Lower lobe of right lung (tissue), 2 donors: Measurements from ENCODE around the gene ZBTB11. TPM values are rescaled to one million over a fixed set of nuclear protein-coding genes. Genes with fewer than 3 reads are reported as not detected.
"Not testable (repeated sequence)": the region's sequence is repeated elsewhere in the genome, so short reads cannot be mapped to it uniquely, and the experiment has no call there.

Source experiments
- ATAC-seq, 2 donors: fragments of 200-7000 bp; cut with Tn5 transposase; one replicate each; pipeline ENCODE4 v1.9.1; 2020 to 2022; ENCODE audit warnings: mild to moderate bottlenecking in 2 of 2, moderate library complexity in 2 of 2
- DNase-seq: peaks from one replicate; pipeline ENCODE4 v3.0.0-alpha.2; 2020
- H3K27ac ChIP-seq: fragments of 200-600 bp; one replicate; pipeline ENCODE4 v1.8.0; 2022
- H3K27me3 ChIP-seq: fragments of 200-600 bp; one replicate; pipeline ENCODE4 v1.8.0; 2022; ENCODE audit warnings: low read depth
- H3K36me3 ChIP-seq: fragments of 200-600 bp; one replicate; pipeline ENCODE4 v1.8.0; 2022; ENCODE audit warnings: mild to moderate bottlenecking
- H3K4me1 ChIP-seq: fragments of 200-600 bp; one replicate; pipeline ENCODE4 v1.8.0; 2022
- H3K4me3 ChIP-seq: fragments of 200-600 bp; one replicate; pipeline ENCODE4 v1.8.0; 2022; ENCODE audit warnings: mild to moderate bottlenecking
- H3K9me3 ChIP-seq: fragments of 200-600 bp; one replicate; pipeline ENCODE4 v1.8.0; 2022
- intact Hi-C: fragments of 100-400 bp; cut with DNase I; formaldehyde crosslinking; loops from one replicate; pipeline ENCODE4 v1.11.0; 2022
- total RNA-seq: library from RNA; stranded (reverse); fragmentation: NEBNext Ultra II Directional; extraction: Animal tissue kit (Norgen Biotek cat#: 25700); gene quantifications from one replicate; pipeline ENCODE4 v1.2.1, GENCODE V29; 2021
- TF ChIP-seq, protein P1 (sequence below): fragments of 200-600 bp; IDR thresholded peaks from one replicate; pipeline ENCODE4 v1.8.0; 2022; ENCODE audit warnings: antibody characterized with exemption, mild to moderate bottlenecking
- donor health status: DM: no; HTN: yes; CAD: no; lungs with severe emphysema.

Gene ZBTB11
- total RNA-seq, 1 donor from 2014 or later, result 23.5 TPM

DNA sequence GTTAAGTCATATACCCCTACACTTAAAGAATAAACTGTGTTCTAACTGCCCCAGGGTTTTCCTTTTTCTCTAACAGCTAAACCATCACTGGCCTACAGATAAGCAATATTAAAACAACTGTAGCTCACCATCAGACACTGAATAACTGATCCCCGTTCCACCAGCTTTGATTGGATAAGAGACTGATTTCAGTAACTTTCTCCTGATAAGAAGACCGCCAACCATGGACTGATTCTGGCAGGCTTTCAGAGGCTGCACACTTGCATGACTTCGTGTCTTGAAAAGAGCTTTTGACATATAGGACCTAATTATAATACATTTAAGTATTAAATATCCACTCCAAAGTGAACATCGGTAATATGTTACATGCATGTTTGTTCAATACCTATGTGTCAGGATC lies 32.2 kb upstream of the ZBTB11 start:
- no peaks in the 10 kb centered on the region for H3K4me1 ChIP-seq
- no peak overlapping the region for H3K27ac ChIP-seq
- H3K4me3 ChIP-seq, result no peak overlapping the region
- no peak for ATAC-seq
- TF ChIP-seq, protein P1, sequence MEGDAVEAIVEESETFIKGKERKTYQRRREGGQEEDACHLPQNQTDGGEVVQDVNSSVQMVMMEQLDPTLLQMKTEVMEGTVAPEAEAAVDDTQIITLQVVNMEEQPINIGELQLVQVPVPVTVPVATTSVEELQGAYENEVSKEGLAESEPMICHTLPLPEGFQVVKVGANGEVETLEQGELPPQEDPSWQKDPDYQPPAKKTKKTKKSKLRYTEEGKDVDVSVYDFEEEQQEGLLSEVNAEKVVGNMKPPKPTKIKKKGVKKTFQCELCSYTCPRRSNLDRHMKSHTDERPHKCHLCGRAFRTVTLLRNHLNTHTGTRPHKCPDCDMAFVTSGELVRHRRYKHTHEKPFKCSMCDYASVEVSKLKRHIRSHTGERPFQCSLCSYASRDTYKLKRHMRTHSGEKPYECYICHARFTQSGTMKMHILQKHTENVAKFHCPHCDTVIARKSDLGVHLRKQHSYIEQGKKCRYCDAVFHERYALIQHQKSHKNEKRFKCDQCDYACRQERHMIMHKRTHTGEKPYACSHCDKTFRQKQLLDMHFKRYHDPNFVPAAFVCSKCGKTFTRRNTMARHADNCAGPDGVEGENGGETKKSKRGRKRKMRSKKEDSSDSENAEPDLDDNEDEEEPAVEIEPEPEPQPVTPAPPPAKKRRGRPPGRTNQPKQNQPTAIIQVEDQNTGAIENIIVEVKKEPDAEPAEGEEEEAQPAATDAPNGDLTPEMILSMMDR, result no peak
- no peaks in the 10 kb centered on the region for H3K27me3 ChIP-seq
- intact Hi-C loops, result no loop called here
- DNase-seq, result no peak
- no peaks in the 10 kb centered on the region for H3K9me3 ChIP-seq
- H3K36me3 ChIP-seq, result no peaks in the 10 kb centered on the region

DNA sequence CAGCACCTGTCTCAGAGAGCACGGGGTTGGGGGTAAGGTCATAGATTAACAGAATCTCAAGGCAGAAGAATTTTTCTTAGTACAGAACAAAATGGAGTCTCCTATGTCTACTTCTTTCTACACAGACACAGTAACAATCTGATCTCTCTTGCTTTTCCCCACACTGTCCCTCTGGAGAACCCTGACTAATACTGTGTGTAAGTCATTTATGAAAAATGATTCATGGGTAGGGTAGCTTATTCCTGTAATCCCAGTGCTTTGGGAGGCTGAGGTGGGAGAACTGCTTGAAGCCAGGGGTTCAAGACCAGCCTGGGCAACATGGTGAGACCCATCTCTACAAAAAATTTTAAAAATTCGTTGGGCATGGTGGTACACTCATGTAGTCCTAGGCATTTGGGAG lies 27.7 kb upstream of the ZBTB11 start:
- intact Hi-C loops, H3K4me3 ChIP-seq, H3K9me3 ChIP-seq, H3K4me1 ChIP-seq, H3K36me3 ChIP-seq, DNase-seq, H3K27me3 ChIP-seq: not testable (repeated sequence)
- ATAC-seq, result peak; percentile 20 to 36
- peak overlapping the region; percentile 62 for H3K27ac ChIP-seq

DNA sequence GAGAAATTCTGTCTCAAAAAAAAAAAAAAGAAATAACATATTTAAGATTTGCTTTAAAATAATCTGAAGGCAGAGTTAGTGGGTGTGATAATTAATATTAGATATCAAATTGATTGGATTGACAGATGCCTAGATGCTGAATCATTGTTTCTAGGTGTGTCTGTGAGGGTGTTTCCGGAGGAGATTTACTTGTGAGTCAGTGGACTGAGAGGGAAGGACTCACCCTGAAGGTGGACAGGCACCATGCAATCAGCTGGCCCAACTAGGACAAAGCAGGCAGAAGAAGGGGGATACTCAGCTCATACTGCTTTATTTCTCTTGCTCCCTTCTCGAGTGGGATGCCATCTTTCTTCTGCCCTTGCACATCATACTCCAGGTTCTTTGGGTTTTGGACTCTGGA lies 26.2 kb upstream of the ZBTB11 start:
- Histone ChIP-seq H3K27ac (peak overlapping the region; percentile 43), H3K4me3 (no peak overlapping the region), H3K4me1 (no peaks in the 10 kb centered on the region), H3K9me3 (no peaks in the 10 kb centered on the region), H3K36me3 (no peaks in the 10 kb centered on the region), H3K27me3 (no peaks in the 10 kb centered on the region)
- intact Hi-C loops, result no loop called here
- ATAC-seq (peak; percentile 57 to 76), DNase-seq (no peak)
- TF ChIP-seq, protein P1, result no peak

DNA sequence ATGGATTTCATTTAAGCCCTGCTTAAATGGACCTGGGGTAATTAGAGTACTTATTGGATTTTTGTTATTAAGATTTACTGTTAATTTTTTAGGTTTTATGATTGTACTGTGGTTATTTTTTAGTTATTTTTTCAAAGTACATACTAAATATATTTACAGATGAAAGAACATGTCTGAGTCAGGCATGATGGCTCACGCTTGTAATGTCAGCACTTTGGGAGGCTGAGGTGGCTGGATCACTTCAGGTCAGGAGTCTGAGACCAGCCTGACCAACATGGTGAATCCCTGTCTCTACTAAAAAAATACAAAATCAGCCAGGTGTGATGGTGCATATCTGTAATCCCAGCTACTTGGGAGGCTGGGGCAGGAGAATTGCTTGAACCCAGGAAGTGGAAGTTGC lies 25.8 kb upstream of the ZBTB11 start:
- no peak overlapping the region for H3K27ac ChIP-seq

DNA sequence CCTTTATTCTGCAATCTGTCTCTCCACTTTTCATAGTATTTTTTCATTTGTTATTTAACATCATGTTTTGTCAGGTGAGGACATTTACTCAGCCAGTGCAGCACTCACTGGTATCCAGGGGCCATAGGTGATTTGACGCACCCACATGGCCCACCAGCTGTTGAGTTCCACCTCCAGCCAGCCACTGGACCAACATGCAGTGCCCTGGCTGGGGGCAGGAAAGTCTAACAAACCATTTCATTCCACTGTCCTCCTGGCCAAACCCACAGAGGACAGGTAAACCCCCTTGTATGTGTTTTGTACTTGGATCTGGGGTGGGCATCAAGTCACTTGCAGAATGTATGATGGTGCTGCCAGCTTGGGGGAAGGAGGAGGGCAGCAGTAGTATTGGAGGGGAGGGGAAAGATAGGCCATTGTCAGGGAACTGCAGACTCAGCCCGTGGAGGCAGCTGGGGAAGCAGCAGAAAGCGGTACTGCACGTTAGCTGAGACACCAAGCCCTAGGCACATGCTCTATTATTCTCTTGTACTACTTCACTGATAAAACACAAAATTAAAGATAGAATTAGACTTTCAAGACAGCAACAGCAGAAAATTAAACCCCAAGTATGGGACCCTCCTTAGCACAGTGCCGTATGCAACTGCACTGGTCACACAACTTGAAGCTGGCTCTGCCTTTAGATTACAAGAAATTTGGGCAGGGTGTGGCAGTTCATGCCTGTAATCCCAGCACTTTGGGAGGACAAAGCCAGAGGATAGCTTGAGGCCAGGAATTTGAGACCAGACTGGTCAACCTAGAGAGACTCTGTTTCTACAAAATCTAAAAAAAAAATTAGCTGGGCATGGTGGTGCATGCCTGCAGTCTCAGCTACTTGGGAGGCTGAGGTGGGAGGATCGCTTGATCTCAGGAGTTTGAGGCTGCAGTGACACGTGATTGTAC lies 25.0 kb upstream of the ZBTB11 start:
- ATAC-seq, result no peak
- DNase-seq, result no peak
- Histone ChIP-seq H3K36me3 (no peaks in the 10 kb centered on the region), H3K4me3 (no peak overlapping the region), H3K4me1 (no peaks in the 10 kb centered on the region), H3K27ac (peak overlapping the region; percentile 71), H3K27me3 (no peaks in the 10 kb centered on the region), H3K9me3 (no peaks in the 10 kb centered on the region)
- intact Hi-C loops, result no loop called here
- TF ChIP-seq, protein P1, result no peak

More for the DNA sequence above, 25.8 kb upstream of the ZBTB11 start:
- ATAC-seq (no peak), DNase-seq (no peak)
- no peak overlapping the region for H3K4me3 ChIP-seq
- no peaks in the 10 kb centered on the region for H3K9me3 ChIP-seq
- TF ChIP-seq, protein P1, result no peak
- H3K4me1 ChIP-seq, result no peaks in the 10 kb centered on the region
- H3K27me3 ChIP-seq, result no peaks in the 10 kb centered on the region
- H3K36me3 ChIP-seq, result no peaks in the 10 kb centered on the region
- intact Hi-C loops, result no loop called here

DNA sequence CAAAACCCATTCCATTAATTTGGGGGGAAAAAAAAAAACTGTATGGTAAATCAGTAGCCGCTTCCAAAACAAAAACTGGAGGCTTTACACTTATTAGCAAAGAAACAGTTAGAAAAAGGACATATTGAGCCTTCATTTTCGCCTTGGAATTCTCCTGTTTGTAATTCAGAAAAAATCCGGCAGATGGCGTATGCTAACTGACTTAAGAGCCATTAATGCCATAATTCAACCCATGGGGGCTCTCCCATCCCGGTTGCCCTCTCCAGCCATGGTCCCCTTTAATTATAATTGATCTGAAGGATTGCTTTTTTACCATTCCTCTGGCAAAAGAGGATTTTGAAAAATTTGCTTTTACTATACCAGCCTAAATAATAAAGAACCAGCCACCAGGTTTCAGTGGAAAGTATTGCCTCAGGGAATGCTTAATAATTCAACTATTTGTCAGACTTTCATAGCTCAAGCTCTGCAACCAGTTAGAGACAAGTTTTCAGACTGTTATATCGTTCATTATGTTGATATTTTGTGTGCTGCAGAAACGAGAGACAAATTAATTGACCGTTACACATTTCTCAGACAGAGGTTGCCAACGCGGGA lies 18.9 kb upstream of the ZBTB11 start:
- no peaks in the 10 kb centered on the region for H3K9me3 ChIP-seq
- no peaks in the 10 kb centered on the region for H3K27me3 ChIP-seq
- H3K27ac ChIP-seq, result no peak overlapping the region
- no peaks in the 10 kb centered on the region for H3K36me3 ChIP-seq
- DNase-seq (no peak), ATAC-seq (peak in 1 of 2 donors; percentile 60)
- H3K4me1 ChIP-seq, result peaks cover 20% of the 10 kb centered on the region
- intact Hi-C loops, result no loop called here
- TF ChIP-seq, protein P1, result peak; percentile 81
- no peak overlapping the region for H3K4me3 ChIP-seq

DNA sequence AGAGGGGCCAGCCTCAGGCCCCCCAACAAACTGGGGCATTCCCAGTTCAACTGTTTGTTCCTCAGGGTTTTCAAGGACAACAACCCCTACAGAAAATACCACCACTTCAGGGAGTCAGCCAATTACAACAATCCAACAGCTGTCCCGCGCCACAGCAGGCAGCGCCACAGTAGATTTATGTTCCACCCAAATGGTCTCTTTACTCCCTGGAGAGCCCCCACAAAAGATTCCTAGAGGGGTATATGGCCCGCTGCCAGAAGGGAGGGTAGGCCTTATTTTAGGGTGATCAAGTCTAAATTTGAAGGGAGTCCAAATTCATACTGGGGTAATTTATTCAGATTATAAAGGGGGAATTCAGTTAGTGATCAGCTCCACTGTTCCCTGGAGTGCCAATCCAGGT lies 17.9 kb upstream of the ZBTB11 start:
- H3K9me3 ChIP-seq, ATAC-seq, H3K4me3 ChIP-seq, H3K36me3 ChIP-seq, DNase-seq, H3K27ac ChIP-seq, intact Hi-C loops, H3K27me3 ChIP-seq: not testable (repeated sequence)
- H3K4me1 ChIP-seq, result peaks cover 30% of the 10 kb centered on the region
